ENCODE measurements around the gene PHAX. TPM values are rescaled to one million over a fixed set of nuclear protein-coding genes. Genes with fewer than 3 reads are reported as not detected.
A peak's percentile ranks its signal among the peaks of the same experiment; 100 is the strongest.
"Not testable (repeated sequence)": the region's sequence is repeated elsewhere in the genome, so short reads cannot be mapped to it uniquely, and the experiment has no call there.

The PHAX gene
- total RNA-seq, 2 donors from 2014 or later: 22.2 to 40.7 TPM

DNA sequence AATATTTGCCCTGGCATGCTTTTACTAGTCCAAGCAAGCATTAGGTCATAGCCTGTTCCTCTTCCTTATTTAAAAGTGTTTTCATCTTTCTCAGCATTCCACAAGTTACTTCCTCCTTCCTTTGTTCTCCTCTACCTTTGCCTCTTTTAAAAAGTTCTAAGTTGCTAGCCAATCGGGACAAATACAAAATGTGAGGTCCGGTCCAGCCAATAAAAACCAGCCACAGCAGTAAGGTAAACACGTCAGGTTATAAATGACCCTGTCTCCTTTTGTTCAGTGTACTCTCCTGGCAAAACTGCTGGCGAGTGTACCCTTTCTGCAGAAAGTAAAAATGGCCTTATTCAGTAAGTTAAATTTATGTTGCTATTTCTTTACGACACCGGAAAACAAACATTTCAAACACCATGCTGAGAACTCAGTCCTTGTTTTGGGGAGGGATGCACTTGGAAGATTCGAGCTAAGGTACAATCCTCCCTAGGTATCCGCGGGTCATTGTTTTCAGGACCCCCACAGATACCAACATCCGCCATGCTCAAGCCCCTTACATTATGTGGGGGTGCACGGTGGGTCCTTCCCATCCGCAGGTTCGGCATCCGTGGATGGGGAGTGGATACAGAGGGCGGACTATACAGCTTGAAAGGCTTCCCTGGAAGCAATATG lies 646 bp upstream of the PHAX start:
- intact Hi-C loops (cut with DNase I): loop anchor here (5.0 kb wide), 1 partner anchor 263 kb away; no protein-coding TSS in a partner anchor
- peak; percentile 39 for TF ChIP-seq POLR2A (IDR thresholded peaks at IDR 0.05)
- peak; percentile 80 for TF ChIP-seq POLR2AphosphoS5 (IDR thresholded peaks at IDR 0.05)
- Histone ChIP-seq H3K4me3 (peak overlapping the region; percentile 99), H3K27ac (peak overlapping the region; percentile 87 to 93)
- DNase-seq (ENCODE audit: low spot score): peak; percentile 74
- not testable (repeated sequence) for H3K4me1 ChIP-seq (replicated peaks); H3K9me3 ChIP-seq; H3K27me3 ChIP-seq (replicated peaks; ENCODE audit: insufficient read depth); H3K36me3 ChIP-seq
- 50% methylated on average over 15 of the region's 15 CpGs for WGBS

DNA sequence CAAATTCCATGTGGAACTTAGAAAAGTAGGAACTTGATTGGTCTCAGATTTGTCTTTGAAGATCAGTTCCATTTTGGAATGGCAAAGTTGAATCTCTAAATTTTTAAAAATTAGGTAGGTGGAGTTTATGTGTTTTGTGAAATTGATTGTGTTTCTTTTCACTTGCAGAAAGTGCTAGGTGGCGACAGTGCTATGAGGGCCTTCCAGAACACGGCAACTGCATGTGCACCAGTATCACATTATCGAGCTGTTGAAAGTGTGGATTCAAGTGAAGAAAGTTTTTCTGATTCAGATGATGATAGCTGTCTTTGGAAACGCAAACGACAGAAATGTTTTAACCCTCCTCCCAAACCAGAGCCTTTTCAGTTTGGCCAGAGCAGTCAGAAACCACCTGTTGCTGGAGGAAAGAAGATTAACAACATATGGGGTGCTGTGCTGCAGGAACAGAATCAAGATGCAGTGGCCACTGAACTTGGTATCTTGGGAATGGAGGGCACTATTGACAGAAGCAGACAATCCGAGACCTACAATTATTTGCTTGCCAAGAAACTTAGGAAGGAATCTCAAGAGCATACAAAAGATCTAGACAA lies 2.8 kb downstream of the PHAX start:
- TF ChIP-seq POLR2A (IDR thresholded peaks at IDR 0.05): no peak
- no peak for TF ChIP-seq CTCF (IDR thresholded peaks at IDR 0.05)
- no peak for TF ChIP-seq POLR2AphosphoS5 (IDR thresholded peaks at IDR 0.05)
- no peak for DNase-seq (ENCODE audit: low spot score)
- H3K4me1 ChIP-seq (replicated peaks): peaks cover 5% of the 10 kb centered on the region
- H3K27ac ChIP-seq: no peak overlapping the region
- intact Hi-C loops (cut with DNase I): no loop called here
- no peak overlapping the region for H3K4me3 ChIP-seq
- H3K36me3 ChIP-seq: peaks cover 0 to 6% of the 10 kb centered on the region in 2 donors
- no peaks in the 10 kb centered on the region for H3K27me3 ChIP-seq (replicated peaks; ENCODE audit: insufficient read depth)
- 75% methylated on average over 6 of the region's 6 CpGs for WGBS
- no peaks in the 10 kb centered on the region for H3K9me3 ChIP-seq

- H3K4me3 ChIP-seq: no peak overlapping the region
- H3K27ac ChIP-seq: no peak overlapping the region
- DNase-seq (ENCODE audit: low spot score): no peak
- H3K9me3 ChIP-seq: no peaks in the 10 kb centered on the region
- no peaks in the 10 kb centered on the region for H3K4me1 ChIP-seq (replicated peaks)
- intact Hi-C loops (cut with DNase I): no loop called here
- H3K36me3 ChIP-seq: peaks cover 0 to 6% of the 10 kb centered on the region in 2 donors
- H3K27me3 ChIP-seq (replicated peaks; ENCODE audit: insufficient read depth): no peaks in the 10 kb centered on the region
- TF ChIP-seq POLR2AphosphoS5 (IDR thresholded peaks at IDR 0.05): no peak
- TF ChIP-seq POLR2A (IDR thresholded peaks at IDR 0.05): no peak
- TF ChIP-seq CTCF (IDR thresholded peaks at IDR 0.05): no peak
- 74% methylated on average over 5 of the region's 5 CpGs for WGBS
These were observed 4.8 kb downstream of the PHAX start for GRCh38 chr5:126605525-126605924.

- peak overlapping the region in 1 of 2 donors; percentile 44 for H3K27ac ChIP-seq
- no peaks in the 10 kb centered on the region for H3K36me3 ChIP-seq
- DNase-seq (ENCODE audit: low spot score): no peak
- H3K4me1 ChIP-seq (replicated peaks): no peaks in the 10 kb centered on the region
- intact Hi-C loops (cut with DNase I): no loop called here
- H3K9me3 ChIP-seq: no peaks in the 10 kb centered on the region
- TF ChIP-seq POLR2AphosphoS5 (IDR thresholded peaks at IDR 0.05): no peak
- no peak for TF ChIP-seq POLR2A (IDR thresholded peaks at IDR 0.05)
- no peak for TF ChIP-seq CTCF (IDR thresholded peaks at IDR 0.05)
- 90% methylated on average over 2 of the region's 2 CpGs for WGBS
- H3K27me3 ChIP-seq (replicated peaks; ENCODE audit: insufficient read depth): no peaks in the 10 kb centered on the region
- no peak overlapping the region for H3K4me3 ChIP-seq
These were observed 9.4 kb downstream of the PHAX start for GRCh38 chr5:126610160-126610559.

DNA sequence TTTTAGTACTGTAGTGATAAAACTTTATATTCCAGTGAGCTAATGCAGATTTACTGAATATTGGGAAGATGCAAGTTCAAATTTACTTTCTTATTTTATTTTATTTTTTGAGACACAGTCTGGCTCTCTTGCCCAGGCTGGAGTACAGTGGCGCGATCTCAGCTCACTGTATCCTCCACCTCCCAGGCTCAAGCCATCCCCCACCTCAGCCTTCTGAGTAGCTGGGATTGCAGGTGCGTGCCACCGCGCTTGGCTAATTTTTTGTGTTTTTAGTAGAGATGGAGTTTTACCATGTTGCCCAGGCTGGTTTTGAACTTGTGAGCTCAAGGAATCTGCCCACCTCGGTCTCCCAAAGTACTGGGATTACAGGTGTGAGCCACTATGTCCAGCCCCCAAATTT lies 9.9 kb downstream of the PHAX start:
- H3K9me3 ChIP-seq: no peaks in the 10 kb centered on the region
- TF ChIP-seq CTCF (IDR thresholded peaks at IDR 0.05): no peak
- no peak for TF ChIP-seq POLR2AphosphoS5 (IDR thresholded peaks at IDR 0.05)
- no peak for TF ChIP-seq POLR2A (IDR thresholded peaks at IDR 0.05)
- DNase-seq (ENCODE audit: low spot score): no peak
- 99% methylated on average over 6 of the region's 6 CpGs for WGBS
- intact Hi-C loops (cut with DNase I): no loop called here
- no peaks in the 10 kb centered on the region for H3K27me3 ChIP-seq (replicated peaks; ENCODE audit: insufficient read depth)
- no peaks in the 10 kb centered on the region for H3K36me3 ChIP-seq
- no peaks in the 10 kb centered on the region for H3K4me1 ChIP-seq (replicated peaks)
- no peak overlapping the region for H3K4me3 ChIP-seq
- H3K27ac ChIP-seq: no peak overlapping the region
